KG1 (cell line): Measurements from ENCODE around the gene TMEM259.

ENCODE experiments used
- DNase-seq: peaks from one replicate; lab custom pipeline; 2025; lab: John Stamatoyannopoulos, UW

TMEM259 gene

DNA sequence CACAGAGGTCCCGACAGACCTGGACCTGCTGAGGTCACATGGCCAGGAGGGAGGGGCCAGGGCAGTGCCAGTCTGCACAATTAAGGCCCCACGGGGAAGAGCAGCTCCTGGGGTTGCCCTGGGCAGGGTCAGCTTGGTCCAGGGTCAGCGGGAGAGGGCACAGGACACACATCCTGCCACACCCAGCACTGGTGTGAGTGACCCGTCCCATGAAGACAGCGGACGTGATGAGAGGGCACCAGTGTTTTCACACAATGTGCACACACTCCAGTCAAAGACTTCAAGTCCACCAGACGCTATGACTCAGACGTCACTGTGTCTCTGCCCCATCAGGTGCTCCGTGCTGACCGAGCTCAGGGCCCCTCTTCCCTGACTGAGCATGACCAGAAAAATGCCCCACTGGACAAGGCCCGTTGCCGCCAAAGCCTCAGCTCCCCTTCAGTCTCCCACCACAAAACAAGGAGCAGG, 4.2 kb downstream of the TMEM259 start:
- DNase-seq: no peak

DNA sequence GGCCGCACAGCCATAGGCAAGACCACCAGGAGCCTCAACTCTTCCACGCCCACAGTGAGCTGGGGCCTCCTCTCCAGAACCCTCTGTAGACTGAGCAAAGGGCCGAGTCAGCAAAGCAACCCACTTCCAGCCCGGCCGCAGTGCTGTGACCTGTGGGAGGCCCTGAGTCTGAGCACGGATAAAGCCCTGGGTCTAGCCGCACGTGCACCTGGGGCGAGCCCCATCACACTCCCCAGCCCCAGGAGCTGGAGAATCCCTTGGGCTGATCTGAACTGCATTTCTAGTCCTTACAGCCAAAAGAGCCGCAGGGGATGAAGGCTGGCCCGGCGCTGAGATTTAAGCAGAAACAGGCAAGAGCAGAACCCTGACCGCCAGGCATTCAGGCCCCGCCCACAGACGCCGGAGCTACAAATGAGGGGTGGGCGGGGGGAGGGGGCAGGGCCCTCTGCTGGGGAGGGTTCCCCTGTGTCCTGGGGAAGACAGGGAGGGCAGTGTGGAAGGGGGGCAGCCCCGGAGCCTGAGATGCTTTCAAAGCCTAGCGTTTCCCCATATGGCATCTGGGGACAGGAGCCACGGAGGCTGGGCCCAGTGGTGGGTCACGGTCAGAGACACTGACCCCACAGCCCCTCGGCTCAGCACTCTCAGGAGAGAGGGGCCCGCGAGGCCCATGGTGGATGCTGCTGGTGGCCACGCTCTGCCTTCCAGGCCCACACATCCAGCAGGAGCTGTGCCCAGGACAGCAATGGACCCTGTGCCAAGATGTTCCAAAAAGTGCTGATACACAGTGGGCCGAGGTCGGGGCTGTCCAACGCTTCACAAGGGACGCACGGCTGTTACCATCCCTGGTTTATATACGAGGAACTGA, 4.9 kb downstream of the TMEM259 start:
- DNase-seq: no peak

GRCh38 chr19:1015061-1015781, 5.7 kb downstream of the TMEM259 start:
- DNase-seq: no peak

DNA sequence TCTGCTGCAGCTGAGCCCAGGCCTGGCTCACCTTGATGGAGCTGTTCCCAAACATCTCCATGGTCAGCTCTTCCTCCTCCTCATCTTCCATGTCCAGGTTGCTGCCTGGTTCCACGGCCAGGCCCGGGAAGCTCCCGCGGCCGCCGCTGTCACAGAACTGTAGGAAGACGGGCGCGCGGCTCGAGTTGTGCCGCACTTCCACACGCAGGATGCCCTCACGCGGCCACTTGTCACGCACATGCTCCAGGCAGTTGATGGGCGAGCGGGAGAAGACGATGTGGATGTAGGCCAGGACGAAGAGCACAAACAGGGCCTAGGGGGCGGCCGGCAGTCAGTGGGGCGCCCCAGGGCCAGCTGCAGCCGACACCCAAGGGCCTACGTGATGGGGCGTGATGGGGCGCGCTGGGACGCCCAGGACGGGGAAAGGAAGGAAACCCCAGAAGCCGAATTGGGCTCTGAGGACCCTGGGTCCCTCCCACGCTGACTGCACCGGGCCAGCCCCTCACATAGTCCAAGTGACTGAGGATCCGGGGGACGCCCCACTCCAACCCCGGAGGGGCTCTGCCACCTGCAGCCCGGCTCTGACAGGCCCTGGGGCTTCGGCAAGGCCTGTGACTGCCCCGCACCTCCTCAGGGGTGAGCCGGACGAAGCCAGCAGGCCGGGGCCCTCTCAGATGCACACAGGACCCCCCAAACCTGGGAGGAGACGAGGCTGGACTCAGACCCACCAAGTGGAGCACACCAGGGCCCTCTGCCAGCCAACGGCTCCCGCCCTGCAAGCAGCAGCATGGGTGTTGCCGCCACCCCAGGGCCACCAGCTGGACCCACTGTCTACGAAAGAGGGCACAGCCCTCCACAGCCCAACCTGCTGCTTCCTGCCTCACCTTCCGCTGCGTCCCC, 6.5 kb downstream of the TMEM259 start:
- DNase-seq: no peak

DNA sequence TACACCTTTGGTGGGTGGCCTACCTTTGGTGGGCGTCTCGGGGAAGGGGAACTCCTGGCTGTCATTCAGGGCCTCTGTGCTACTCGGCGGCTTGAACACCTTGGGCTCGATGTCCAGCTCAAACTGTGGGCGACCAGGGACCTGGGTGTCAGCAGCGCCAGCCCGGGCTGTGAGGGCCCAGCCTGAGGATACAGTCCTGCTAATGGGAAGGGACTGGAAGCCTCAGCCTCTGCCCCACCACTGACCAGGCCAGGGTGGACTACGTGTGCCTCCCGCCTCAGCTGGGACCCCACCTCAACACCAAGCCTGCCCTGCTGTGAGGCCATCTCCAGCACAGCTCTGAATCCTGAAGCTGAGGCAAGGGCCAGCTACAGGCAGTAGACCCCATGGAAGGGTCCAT, 7.7 kb downstream of the TMEM259 start:
- no peak for DNase-seq

- DNase-seq: no peak
Measured at GRCh38 chr19:1012334-1012733, 8.6 kb downstream of the TMEM259 start.

DNA sequence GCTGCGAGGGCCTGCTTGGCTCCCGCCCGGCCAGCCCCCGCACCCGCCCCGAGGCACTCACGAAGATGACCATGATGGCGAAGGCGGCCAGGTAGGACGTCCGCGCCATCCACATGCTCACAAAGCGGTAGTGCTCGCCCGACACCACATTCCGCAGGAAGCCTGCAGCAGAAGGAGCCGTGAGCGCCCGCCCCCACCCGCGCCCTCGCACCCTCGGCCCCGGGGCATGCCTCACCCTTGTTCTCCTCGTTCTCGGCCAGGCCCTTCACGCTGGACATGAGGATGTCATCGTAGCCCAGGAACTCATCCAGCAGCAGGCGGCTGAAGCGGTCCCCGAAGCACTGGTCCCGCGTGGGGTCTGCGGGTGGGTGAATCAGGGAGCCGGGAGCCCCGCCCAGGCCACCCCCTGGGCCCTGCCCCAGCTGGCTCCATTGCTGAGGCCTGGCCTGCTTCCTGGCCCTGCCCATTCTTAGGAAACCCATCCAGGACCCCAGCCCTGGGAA, 9.0 kb downstream of the TMEM259 start:
- no peak for DNase-seq

GRCh38 chr19:1010586-1011510, 10.1 kb downstream of the TMEM259 start:
- DNase-seq: no peak

- DNase-seq: no peak
Measured at GRCh38 chr19:1009981-1010538, 10.9 kb downstream of the TMEM259 start.

GRCh38 chr19:1009041-1009980, 11.6 kb downstream of the TMEM259 start:
- no peak for DNase-seq

- DNase-seq: no peak
Measured at GRCh38 chr19:1008268-1009040, 12.5 kb downstream of the TMEM259 start.

GRCh38 chr19:1007399-1008251, 13.3 kb downstream of the TMEM259 start:
- no peak for DNase-seq

DNA sequence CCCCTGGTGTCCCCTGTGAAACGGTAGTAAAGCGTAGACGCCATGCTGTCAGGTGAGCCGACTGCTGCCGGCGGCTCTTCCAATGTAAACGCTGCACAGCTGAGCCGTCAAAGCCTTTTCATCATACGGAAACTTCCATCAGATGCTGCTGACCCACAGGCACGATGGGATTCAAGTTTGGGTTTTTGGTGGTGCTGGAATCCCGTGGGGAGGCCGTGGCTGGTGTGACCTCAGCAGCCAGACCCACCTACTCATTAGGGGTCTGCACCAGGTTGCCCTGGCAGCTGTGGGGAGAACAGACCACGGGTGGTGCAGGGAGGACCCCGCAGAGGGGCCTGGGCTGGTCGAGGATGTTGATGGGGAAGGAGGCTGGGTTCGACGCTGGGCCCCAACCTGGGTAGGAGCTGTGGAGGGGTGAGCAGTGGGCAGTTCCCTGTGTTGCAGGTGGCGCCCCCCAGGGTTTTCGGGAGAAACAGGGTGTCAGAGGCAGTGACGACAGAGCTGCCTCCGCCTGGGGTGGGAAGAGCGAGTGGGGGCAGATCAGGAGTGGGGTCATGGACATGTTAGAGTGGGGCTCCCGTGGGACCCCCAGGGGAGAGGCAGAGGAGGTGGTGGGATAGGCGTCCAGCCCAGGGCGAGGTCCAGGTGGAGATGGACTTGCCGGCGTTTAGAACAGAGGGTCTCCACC, 14.1 kb downstream of the TMEM259 start:
- no peak for DNase-seq

DNA sequence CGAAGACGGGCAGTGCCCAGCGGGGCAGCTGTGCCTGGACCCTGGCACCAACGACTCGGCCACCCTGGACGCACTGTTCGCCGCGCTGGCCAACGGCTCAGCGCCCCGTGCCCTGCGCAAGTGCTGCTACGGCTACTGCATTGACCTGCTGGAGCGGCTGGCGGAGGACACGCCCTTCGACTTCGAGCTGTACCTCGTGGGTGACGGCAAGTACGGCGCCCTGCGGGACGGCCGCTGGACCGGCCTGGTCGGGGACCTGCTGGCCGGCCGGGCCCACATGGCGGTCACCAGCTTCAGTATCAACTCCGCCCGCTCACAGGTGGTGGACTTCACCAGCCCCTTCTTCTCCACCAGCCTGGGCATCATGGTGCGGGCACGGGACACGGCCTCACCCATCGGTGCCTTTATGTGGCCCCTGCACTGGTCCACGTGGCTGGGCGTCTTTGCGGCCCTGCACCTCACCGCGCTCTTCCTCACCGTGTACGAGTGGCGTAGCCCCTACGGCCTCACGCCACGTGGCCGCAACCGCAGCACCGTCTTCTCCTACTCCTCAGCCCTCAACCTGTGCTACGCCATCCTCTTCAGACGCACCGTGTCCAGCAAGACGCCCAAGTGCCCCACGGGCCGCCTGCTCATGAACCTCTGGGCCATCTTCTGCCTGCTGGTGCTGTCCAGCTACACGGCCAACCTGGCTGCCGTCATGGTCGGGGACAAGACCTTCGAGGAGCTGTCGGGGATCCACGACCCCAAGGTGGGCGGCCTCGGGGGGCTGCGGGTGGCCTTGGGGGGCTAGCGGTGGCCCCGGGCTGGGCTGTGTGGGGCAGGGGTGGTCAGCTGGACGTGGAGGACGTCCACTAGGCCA, 15.9 kb downstream of the TMEM259 start:
- DNase-seq: no peak

GRCh38 chr19:1004204-1004802, 16.6 kb downstream of the TMEM259 start:
- DNase-seq: no peak

DNA sequence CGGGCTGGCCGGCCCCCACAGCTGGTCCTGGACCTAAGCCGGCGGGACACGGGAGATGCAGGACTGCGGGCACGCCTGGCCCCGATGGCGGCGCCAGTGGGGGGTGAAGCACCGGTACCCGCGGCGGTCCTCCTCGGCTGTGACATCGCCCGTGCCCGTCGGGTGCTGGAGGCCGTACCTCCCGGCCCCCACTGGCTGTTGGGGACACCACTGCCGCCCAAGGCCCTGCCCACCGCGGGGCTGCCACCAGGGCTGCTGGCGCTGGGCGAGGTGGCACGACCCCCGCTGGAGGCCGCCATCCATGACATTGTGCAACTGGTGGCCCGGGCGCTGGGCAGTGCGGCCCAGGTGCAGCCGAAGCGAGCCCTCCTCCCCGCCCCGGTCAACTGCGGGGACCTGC, 17.6 kb downstream of the TMEM259 start:
- DNase-seq: no peak
